NCI-H2081 (cell line): ENCODE data around the gene TUBB3.
A peak's percentile ranks its signal among the peaks of the same experiment; 100 is the strongest.
"Not testable (repeated sequence)": the region's sequence is repeated elsewhere in the genome, so short reads cannot be mapped to it uniquely, and the experiment has no call there.

Experiments used
- DNase-seq, 2 experiments: peaks; one replicate each; lab custom pipeline; 2025; lab: John Stamatoyannopoulos, UW

Gene TUBB3

DNA sequence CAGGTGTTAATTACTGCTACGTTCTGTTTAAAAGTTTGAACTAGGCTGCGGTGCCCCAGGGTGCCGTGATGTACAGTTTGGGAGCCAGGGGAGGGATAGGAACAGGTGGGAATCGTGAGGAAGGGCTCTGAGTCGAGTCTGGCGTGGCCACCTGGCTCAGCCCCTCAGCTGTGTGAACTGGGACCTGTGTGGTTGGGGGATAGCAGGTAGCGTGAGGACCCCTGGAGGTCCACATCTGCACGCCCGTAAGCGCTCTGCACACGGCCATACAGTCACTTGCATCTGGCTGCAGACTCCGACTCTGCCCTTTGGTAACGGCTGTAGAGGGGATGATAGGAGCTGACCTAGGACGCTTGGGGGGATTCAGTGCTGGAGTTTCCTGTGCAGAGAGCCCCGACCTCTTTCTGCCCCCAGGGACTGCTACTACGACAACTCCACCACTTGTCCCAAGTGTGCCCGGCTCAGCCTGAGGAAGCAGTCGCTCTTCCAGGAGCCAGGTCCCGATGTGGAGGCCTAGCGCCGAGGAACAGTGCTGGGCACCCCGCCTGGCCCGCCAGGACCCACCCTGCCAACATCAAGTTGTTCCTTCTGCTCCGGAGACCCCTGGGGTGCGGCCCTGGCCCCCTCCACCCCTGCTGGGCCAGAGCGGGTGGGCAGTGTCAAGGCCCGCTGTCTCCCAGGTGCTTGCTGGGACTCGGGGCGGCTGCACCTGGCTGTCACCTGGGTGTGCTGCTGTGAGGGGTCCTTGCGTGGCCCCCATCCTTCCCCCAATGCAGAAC is 42.5 kb downstream of the TUBB3 start:
- DNase-seq: no peak

DNA sequence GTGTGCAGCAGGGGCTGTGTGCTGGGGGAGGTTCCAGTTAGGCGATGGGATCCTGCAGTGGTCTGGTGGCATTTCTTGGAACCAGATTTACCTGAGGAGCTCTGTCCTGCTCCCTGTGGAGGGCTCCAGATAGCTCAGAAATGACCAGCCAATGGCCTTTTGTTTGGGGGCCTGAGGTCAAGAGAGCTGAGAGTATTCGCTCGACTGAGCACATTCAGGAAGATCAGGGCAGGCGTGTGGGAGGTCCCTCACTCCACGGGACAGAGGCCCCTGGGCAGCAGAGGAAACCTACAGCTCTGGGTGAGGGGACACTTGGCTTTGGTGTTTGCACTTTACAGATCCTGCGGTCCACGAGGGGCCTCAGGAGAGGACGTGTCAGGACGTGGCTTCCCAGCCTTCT is 43.6 kb downstream of the TUBB3 start:
- no peak for DNase-seq

- not testable (repeated sequence) for DNase-seq
These were observed 44.3 kb downstream of the TUBB3 start for GRCh38 chr16:89967436-89967835.

GRCh38 chr16:89968074-89968473 is 44.9 kb downstream of the TUBB3 start:
- not testable (repeated sequence) for DNase-seq

DNA sequence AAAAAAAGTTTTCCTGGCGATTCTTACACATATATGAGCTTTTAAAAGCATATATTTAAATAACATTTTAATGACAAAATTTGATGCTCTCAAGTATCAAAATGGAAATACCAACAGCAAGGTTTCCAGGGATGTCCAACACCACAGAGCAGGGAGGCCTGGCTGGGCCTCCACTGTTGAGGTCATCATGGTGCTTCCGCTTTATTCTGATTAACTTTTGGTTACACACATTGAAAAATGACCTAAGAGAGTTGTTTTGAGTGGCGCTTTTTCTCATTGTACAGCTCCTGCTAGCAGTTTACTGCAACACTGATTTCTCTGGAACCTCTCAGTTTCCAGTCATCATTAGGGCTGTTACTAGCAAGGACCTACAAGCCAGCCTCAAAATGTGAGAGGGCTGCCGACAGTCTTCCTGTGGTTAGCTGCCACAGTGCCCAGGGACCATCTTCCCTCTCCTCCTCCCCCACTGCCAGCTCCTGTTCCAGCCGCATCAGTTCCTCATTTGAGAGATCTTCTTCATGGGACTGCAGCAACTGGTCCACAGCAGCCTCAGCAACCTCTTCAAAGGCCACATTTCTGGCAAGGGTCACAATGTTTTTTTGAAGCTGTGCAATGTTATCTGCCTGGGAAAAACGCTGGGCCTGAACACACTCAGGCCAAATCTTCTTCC is 46.7 kb downstream of the TUBB3 start:
- DNase-seq: no peak

DNA sequence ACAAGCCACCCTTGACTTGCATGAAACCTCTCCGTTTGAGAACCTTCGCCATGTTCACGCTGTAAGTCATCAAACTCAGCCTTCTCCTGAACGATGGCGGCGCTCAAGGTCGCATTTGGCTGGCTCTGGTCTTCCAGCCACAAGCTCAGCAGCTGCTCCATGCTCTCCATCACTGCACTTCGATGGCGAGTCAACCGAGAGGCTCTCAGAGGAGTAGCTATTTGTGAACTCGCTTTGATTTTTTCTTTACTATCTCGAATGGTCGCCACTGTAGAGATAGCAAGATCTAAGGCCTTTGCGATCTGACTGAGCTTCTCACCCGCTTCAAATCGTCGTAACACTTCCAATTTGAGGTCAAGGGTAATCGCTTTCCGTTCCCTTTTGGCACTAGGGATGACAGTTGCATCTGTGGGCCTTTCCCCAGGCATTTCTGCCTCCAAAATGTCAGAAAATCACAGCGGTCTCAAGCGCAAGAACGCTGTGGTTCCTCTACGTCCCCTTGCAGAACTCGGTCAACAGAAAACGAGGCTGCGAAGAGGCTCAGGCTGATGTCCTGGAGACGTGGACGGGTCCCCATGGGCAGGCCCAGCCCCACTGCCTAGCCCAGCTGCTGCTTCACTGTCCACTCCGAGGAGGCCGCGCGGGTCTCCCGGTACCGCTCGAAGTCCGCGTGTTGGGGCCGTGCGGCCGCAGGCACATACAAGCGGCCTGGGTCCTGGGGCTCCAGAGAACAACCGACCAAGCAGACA is 48.5 kb downstream of the TUBB3 start:
- no peak for DNase-seq

- DNase-seq: peak; percentile 73 to 86
These were observed 49.4 kb downstream of the TUBB3 start for GRCh38 chr16:89972244-89973234.

GRCh38 chr16:89973235-89973634 is 50.1 kb downstream of the TUBB3 start:
- DNase-seq: no peak

- no peak for DNase-seq
These were observed 50.7 kb downstream of the TUBB3 start for GRCh38 chr16:89973654-89974335.

GRCh38 chr16:89974870-89975269 is 51.7 kb downstream of the TUBB3 start:
- DNase-seq: no peak

DNA sequence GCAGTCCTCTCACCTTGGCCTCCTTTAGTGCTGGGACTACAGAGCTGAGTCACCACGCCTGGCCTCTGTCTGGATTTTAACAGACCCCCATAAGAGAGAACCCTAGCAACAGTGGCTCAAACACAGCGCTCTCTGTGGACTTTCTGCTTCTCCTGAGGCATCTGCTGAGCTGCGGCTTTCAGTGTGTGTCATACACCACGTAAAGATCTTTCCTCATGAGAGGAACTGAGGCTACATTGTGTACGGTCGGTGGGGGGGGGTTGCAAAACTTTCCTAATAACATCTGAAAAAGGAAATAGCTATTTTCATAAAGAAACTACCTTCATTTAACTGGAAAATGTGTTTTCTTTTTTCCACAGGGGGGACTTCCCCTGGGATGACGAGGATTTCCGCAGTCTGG is 58.3 kb downstream of the TUBB3 start:
- DNase-seq: no peak

DNA sequence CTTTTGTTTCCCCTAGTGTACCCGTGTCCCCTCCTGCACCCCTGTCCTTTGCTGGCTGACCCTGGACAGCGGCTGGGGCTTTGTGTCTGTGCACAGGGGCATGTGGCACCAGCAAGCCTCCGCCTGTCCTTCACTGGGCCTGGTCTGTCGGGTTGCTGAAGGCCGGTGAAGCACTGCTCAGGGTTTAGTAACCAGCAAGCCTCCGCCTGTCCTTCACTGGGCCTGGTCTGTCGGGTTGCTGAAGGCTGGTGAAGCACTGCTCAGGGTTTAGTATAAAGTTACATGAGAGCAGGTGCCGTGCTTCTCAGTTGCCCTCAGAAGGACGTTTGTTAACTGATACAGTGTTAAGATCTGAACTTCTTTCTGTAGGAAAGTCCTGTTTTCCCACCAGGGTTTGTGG is 59.2 kb downstream of the TUBB3 start:
- no peak for DNase-seq

DNA sequence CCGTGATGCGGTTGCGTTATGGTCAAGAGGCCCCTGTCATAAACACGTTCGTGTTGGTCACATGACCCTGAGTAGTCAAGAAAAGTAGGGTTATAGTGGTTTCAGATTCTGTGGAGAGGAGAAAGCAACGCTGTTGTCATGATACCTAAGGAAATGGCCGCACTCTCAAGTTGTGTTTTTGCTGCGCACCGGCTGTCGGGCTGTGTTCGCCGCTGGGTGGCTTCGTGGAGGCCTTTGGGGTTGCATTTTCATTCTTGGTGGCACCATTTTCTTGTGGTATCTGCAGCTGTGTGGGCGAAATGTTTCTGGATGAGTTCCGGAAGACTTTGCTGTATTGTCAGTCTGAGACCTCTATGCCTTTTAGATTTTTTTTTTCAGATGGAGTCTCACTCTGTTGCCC is 60.4 kb downstream of the TUBB3 start:
- DNase-seq: no peak

- no peak for DNase-seq
These were observed 61.1 kb downstream of the TUBB3 start for GRCh38 chr16:89984216-89984615.

DNA sequence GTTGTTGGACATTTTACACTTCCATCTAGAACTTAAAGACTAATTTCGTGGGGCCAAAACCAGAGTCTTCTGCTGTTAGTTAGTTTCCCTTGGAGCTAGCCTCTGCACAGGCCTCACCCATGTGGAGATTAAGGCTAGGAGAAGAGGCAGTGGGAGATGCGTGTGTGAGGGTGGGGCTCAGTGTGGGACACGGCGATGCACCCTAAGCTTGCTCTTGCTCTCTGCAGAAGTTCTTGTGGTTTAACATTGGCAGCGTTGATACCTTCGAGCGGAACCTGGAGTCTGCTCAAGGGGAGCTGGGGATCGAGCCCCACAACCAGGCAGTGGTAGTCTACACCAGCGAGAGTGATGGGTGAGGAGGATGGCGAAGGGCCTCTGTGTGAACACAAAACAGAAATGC is 62.1 kb downstream of the TUBB3 start:
- no peak for DNase-seq
